ENCODE measurements around the gene ARMC7.

- TF ChIP-seq CTCF (IDR thresholded peaks at IDR 0.05) (no peak), EZH2 (IDR thresholded peaks at IDR 0.05) (no peak), EZH2phosphoT487 (IDR thresholded peaks at IDR 0.05) (no peak)
Measured at GRCh38 chr17:75142236-75142971, 32.6 kb downstream of the ARMC7 start.

All from neural progenitor cell (in vitro differentiated cells).